Immature natural killer cell (primary cell): Measurements from ENCODE around the gene CDC6. TPM values are rescaled to one million over a fixed set of nuclear protein-coding genes. Genes with fewer than 3 reads are reported as not detected.
A peak's percentile ranks its signal among the peaks of the same experiment; 100 is the strongest.

Source experiments
- DNase-seq, 3 donors: peaks; one replicate each; pipeline ENCODE4 v3.0.0; 2022; ENCODE audit warnings: mixed read lengths in 1 of 3
- H3K27ac Mint-ChIP-seq, 6 donors: one replicate each; pipeline ENCODE4 v1.8.0; 2020; ENCODE audit warnings: mixed read lengths in 6 of 6, mild to moderate bottlenecking in 5 of 6, inconsistent platforms in 4 of 6, moderate library complexity in 3 of 6
- H3K27me3 Mint-ChIP-seq, 3 donors: one replicate each; pipeline ENCODE4 v1.8.0; 2020 to 2021; ENCODE audit warnings: low read depth in 3 of 3, mild to moderate bottlenecking in 3 of 3, mixed read lengths in 3 of 3, moderate library complexity in 3 of 3, inconsistent platforms in 1 of 3
- H3K36me3 Mint-ChIP-seq, 3 donors: one replicate each; pipeline ENCODE4 v1.8.0; 2020; ENCODE audit warnings: mixed read lengths in 3 of 3, inconsistent platforms in 2 of 3, mild to moderate bottlenecking in 2 of 3
- H3K4me1 Mint-ChIP-seq, 2 donors: one replicate each; pipeline ENCODE4 v1.8.0; 2020; ENCODE audit warnings: inconsistent platforms in 2 of 2, mild to moderate bottlenecking in 2 of 2, mixed read lengths in 2 of 2, moderate library complexity in 1 of 2
- H3K4me3 Mint-ChIP-seq, 5 donors: one replicate each; pipeline ENCODE4 v1.8.0; 2020; ENCODE audit warnings: mild to moderate bottlenecking in 5 of 5, mixed read lengths in 5 of 5, inconsistent platforms in 3 of 5, moderate library complexity in 3 of 5
- H3K9me3 Mint-ChIP-seq, 6 donors: one replicate each; pipeline ENCODE4 v1.8.0; 2020; ENCODE audit warnings: mild to moderate bottlenecking in 6 of 6, mixed read lengths in 6 of 6, inconsistent platforms in 4 of 6, moderate library complexity in 3 of 6
- polyA plus RNA-seq, 3 donors: library from polyadenylated mRNA; unstranded; fragments of 300-500 nt; fragmentation: Illumina TruSeq; gene quantifications; one replicate each; pipeline ENCODE4 v1.2.3, GENCODE V29; 2021

Gene CDC6
- polyA plus RNA-seq, 3 donors from 2014 or later: 0.81 to 1.8 (median 1.5) TPM

GRCh38 chr17:40323391-40324381, 36.0 kb downstream of the CDC6 start:
- peaks cover 0 to 4% (median 3%) of the 10 kb centered on the region in 3 donors for H3K36me3 Mint-ChIP-seq
- H3K27me3 Mint-ChIP-seq: peaks cover 36 to 42% (median 40%) of the 10 kb centered on the region in 3 donors
- peak overlapping the region; percentile 86 to 94 (median 91) for H3K4me3 Mint-ChIP-seq
- peak; percentile 80 to 86 (median 81) for DNase-seq
- peak overlapping the region; percentile 99 to 100 (median 100) for H3K27ac Mint-ChIP-seq
- peaks cover 95% of the 10 kb centered on the region in 2 donors for H3K4me1 Mint-ChIP-seq
- H3K9me3 Mint-ChIP-seq: peaks cover 0 to 4% (median 2%) of the 10 kb centered on the region in 6 donors

DNA sequence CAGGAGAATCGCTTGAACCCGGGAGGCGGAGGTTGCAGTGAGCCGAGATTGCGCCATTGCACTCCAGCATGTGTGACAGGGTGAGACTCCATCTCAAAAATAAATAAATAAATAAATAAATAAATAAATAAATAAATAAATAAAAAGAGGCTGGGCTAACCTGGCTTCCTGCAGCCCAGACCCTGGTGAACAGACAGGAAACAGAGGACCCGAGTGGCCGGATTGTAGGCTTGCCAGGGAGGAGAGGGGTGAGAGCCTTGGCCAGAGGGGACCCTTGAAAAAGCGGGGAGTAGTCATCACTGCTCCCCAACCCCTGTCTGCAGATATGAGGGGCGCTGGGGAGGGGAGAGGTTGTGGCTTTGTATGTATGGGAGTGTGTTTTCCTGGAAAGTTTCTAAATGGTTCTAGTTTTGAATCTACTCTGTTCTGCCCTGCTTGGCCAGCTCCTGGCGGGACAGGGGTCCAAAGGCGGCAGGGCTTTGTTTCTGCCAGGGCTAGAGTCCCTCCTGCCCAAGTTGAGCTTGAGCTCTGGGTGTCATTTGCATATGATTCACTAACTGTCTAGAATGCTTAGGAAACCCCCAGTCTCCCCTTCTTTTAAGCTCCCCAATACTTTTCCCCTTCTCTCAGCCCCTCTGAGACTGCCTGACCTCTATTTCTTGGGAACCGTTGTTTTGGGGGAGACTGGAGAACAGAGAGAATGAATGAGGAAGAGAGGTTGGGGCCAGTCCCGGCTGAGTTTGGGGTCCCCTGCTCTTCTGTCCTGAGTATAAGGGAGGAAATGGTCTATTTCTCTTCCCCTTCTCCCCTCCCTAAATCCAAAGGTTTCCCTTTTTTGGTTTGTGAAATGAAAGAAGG, 37.7 kb downstream of the CDC6 start:
- peaks cover 0 to 4% (median 2%) of the 10 kb centered on the region in 6 donors for H3K9me3 Mint-ChIP-seq
- peaks cover 29 to 32% (median 30%) of the 10 kb centered on the region in 3 donors for H3K27me3 Mint-ChIP-seq
- peaks cover 89% of the 10 kb centered on the region in 2 donors for H3K4me1 Mint-ChIP-seq
- H3K27ac Mint-ChIP-seq: peak overlapping the region; percentile 92 to 100 (median 100)
- DNase-seq: no peak
- peaks cover 3 to 4% (median 3%) of the 10 kb centered on the region in 3 donors for H3K36me3 Mint-ChIP-seq
- H3K4me3 Mint-ChIP-seq: peak overlapping the region in 3 of 5 donors; percentile 74 to 88 (median 82)

DNA sequence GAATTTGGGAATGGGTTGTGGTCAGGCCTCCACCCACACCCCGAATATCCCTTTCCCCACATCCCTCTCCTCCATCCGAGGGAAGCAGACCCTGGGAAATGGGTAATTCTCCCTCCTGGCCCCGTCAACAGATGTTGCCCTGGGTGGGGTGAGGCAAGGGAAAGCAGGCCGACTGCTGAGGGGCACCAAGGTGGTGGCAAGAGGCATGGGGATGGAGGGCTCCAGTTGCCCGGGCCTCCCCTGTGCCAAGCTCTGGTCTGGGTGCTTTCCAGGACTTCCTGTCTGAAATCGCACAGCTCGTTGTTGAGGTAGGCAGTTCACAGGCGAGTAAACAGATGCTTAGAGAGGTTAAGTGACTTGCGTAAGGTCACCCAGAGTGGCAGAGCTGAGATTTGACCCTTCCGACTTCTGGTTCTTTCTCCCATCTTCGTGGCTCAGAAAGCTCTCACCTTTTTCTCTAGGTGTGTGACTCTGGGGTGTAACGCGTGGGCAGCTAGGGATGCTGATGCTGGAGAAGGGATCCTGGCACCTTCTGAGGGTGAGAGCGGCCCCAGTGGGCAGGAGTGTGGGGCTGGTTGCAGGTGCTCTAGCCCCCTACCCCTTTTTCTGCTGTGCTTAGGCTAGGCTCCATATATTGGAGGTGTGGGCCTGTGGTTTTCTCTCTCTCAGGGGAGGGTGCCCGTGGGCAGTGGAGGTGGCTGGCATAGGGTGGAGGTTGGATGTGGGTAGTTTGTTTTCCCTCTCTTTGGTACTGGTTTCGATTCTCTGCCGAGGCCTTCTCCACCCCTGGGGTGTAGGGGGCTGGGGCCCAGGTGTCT, 38.5 kb downstream of the CDC6 start:
- peaks cover 0 to 4% (median 2%) of the 10 kb centered on the region in 6 donors for H3K9me3 Mint-ChIP-seq

GRCh38 chr17:40326832-40327199, 39.1 kb downstream of the CDC6 start:
- Mint-ChIP-seq H3K4me3 (peak overlapping the region; percentile 69 to 88 (median 78)), H3K9me3 (peaks cover 0 to 4% (median 2%) of the 10 kb centered on the region in 6 donors), H3K36me3 (peaks cover 4 to 8% (median 7%) of the 10 kb centered on the region in 3 donors), H3K27me3 (peaks cover 22 to 29% (median 22%) of the 10 kb centered on the region in 3 donors), H3K4me1 (peaks cover 86 to 89% of the 10 kb centered on the region in 2 donors), H3K27ac (peak overlapping the region; percentile 92 to 100 (median 98))
- no peak for DNase-seq

More for the DNA sequence above, 38.5 kb downstream of the CDC6 start:
- H3K4me3 Mint-ChIP-seq: peak overlapping the region; percentile 69 to 88 (median 78)
- DNase-seq: peak; percentile 68 to 72 (median 71)
- peaks cover 23 to 30% (median 26%) of the 10 kb centered on the region in 3 donors for H3K27me3 Mint-ChIP-seq
- peaks cover 89% of the 10 kb centered on the region in 2 donors for H3K4me1 Mint-ChIP-seq
- peak overlapping the region; percentile 92 to 100 (median 98) for H3K27ac Mint-ChIP-seq
- peaks cover 4% of the 10 kb centered on the region in 3 donors for H3K36me3 Mint-ChIP-seq

- no peak for DNase-seq
- peaks cover 82 to 84% of the 10 kb centered on the region in 2 donors for H3K4me1 Mint-ChIP-seq
- H3K9me3 Mint-ChIP-seq: peaks cover 0 to 4% (median 2%) of the 10 kb centered on the region in 6 donors
- H3K36me3 Mint-ChIP-seq: peaks cover 4 to 8% (median 7%) of the 10 kb centered on the region in 3 donors
- H3K27me3 Mint-ChIP-seq: peaks cover 17 to 24% (median 17%) of the 10 kb centered on the region in 3 donors
- H3K4me3 Mint-ChIP-seq: peak overlapping the region in 4 of 5 donors; percentile 39 to 69 (median 54)
- peak overlapping the region; percentile 74 to 100 (median 95) for H3K27ac Mint-ChIP-seq
These were observed 39.6 kb downstream of the CDC6 start for GRCh38 chr17:40327244-40327729.

DNA sequence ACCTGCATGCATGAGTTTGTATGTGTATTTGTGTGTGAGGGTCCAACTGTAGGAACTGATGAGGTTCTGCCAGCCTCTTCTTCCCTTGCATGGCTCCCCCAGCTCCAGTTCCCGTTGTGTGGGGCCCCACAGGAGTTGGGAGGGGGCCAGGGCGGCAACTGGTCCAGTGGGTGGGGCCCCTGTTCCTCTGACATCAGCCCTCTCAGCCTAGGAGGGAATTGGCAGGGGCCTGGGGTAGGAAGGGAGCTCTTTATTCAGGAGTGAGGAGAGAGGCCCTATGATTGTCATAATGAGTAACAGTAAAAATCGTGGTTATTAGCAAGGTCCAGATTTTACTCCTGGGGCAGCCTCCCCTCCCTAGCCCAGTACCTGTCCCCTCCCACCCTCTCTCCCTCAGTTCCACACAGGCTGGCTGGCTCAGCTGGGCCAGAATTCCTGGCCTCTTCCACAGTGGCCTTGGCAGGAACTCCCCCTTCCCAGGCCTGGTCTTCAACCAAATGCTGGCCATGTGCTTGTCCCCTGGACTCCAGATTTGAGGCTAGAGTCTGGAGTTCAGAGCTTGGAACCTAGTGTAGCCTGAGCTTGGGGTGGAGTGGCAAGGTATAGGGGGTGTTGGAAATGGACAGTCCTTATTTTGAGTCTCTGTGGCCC, 40.2 kb downstream of the CDC6 start:
- peak overlapping the region in 3 of 5 donors; percentile 24 to 57 (median 39) for H3K4me3 Mint-ChIP-seq
- peak overlapping the region; percentile 74 to 100 (median 95) for H3K27ac Mint-ChIP-seq
- no peak for DNase-seq
- H3K36me3 Mint-ChIP-seq: peaks cover 5 to 11% (median 11%) of the 10 kb centered on the region in 3 donors
- peaks cover 11 to 18% (median 12%) of the 10 kb centered on the region in 3 donors for H3K27me3 Mint-ChIP-seq
- peaks cover 0 to 2% (median under 1%) of the 10 kb centered on the region in 6 donors for H3K9me3 Mint-ChIP-seq
- peaks cover 81 to 84% of the 10 kb centered on the region in 2 donors for H3K4me1 Mint-ChIP-seq

GRCh38 chr17:40328386-40328766, 40.7 kb downstream of the CDC6 start:
- Mint-ChIP-seq H3K27ac (peak overlapping the region in 5 of 6 donors; percentile 62 to 86 (median 78)), H3K36me3 (peaks cover 3 to 11% (median 11%) of the 10 kb centered on the region in 3 donors), H3K27me3 (peaks cover 6 to 13% (median 8%) of the 10 kb centered on the region in 3 donors), H3K9me3 (no peaks in the 10 kb centered on the region), H3K4me3 (peak overlapping the region in 1 of 5 donors; percentile 28), H3K4me1 (peaks cover 76 to 79% of the 10 kb centered on the region in 2 donors)
- DNase-seq: no peak

DNA sequence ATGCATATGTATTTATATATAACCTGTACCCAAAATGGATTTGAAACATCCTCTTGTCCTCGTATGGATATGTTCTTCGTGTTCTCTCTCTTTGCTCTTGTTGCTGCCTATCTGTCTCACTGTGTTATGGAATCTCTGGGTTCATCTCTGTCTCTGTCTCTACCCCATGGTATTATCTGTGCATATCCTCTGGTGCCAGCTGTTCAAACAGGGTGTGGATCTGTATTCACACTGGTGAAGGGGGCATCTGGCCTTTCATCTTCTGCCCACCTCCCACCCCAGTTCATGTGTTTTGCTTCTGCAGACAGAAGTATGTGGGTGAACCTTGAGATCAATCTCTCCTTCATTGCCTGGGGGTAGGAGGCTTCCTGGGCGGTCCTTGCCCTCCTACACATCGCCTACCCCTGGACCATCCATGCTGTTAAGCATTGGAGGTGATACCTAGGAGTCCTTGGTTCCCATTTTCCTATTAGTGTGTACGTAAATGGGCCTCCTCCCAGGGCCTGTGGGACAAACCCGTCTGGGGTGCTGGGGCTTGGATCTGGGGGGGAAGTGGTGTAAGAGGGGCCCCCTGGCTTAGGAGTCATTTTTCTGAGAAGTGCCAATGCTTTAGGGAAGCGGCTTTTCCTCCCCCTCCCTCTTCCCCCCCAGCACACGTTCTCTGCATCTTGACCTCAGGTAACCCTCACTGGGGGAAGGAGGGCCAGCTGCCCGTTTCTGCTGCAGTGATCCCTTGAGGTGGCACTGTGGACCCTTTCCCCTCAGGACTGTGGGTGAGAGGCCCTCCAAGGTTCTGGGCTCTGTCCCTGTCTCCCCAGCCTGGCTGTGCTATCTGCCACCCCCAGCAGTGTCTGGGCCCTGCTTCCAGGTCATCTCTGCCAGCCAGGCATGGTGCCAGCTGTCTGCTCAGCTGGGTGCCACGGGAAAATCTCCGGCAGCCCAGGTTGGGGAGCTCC, 42.4 kb downstream of the CDC6 start:
- Mint-ChIP-seq H3K4me3 (peak overlapping the region; percentile 2 to 54 (median 15)), H3K4me1 (peaks cover 70 to 77% of the 10 kb centered on the region in 2 donors), H3K36me3 (peaks cover 3 to 11% (median 11%) of the 10 kb centered on the region in 3 donors), H3K27me3 (peaks cover 0 to 9% (median 0%) of the 10 kb centered on the region in 3 donors), H3K27ac (peak overlapping the region; percentile 2 to 87 (median 68)), H3K9me3 (no peaks in the 10 kb centered on the region)
- DNase-seq: no peak

DNA sequence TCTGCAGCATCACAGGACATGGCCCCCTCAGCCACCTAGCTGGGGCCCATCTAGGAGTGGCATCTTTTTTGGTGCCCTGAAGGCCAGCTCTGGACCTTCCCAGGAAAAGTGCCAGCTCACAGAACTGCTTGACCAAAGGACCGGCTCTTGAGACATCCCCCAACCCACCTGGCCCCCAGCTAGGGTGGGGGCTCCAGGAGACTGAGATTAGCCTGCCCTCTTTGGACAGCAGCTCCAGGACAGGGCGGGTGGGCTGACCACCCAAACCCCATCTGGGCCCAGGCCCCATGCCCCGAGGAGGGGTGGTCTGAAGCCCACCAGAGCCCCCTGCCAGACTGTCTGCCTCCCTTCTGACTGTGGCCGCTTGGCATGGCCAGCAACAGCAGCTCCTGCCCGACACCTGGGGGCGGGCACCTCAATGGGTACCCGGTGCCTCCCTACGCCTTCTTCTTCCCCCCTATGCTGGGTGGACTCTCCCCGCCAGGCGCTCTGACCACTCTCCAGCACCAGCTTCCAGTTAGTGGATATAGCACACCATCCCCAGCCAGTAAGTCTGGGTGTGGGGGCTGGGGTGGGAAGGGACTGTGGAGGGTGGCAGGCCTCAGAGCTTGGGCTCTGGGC, 43.3 kb downstream of the CDC6 start:
- Mint-ChIP-seq H3K9me3 (no peaks in the 10 kb centered on the region), H3K4me1 (peaks cover 61 to 72% of the 10 kb centered on the region in 2 donors), H3K27me3 (peaks cover 0 to 4% (median 2%) of the 10 kb centered on the region in 3 donors), H3K27ac (peak overlapping the region in 5 of 6 donors; percentile 26 to 80 (median 58)), H3K4me3 (peak overlapping the region in 1 of 5 donors; percentile 40), H3K36me3 (peaks cover 3 to 11% (median 11%) of the 10 kb centered on the region in 3 donors)
- no peak for DNase-seq

DNA sequence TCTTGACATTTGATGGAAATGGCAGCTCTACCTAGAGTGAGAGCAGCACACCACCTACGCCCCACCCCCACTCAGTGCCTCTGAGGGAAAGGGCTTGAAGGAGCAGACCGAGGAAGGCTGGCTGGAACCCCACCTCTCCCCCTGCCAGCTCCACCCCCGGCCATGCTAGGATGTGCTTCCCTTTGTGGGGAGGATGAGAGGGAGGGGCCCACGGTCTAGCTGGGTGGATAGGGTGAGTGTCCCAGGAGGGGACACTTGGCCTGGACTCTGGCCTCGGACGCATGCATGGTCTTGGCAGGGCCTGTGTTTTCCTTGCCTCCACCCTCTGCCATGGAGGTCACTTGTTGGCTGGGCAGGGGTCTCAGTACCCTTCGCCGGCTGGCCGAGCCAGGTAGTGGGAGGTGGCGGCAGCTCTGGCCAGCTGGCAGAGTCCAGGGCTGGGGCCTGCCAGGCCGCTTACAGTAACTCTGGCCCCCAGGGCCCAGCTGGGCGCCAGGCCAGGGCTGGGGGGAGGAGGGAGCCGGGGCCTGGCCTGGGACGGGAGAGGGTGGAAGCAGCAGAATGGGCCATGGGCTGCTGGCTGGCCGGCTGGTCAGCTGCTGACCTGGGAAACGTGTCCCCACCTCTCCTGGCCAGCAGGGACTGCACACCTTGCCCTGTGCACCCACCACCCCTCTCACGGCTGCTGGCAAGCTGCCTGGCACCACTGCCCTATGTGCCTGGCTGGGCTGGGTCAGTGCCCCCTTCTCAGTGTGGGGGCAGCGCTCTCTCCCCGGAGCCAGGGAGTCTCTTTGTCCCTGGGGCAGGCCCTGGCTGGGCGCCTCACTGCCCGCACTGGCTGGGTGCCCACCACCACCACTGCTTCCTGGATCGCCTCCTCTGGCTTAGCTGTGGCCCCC, 44.3 kb downstream of the CDC6 start:
- H3K4me1 Mint-ChIP-seq: peaks cover 53 to 62% of the 10 kb centered on the region in 2 donors

More for the DNA sequence above, 44.3 kb downstream of the CDC6 start:
- Mint-ChIP-seq H3K27ac (peak overlapping the region in 2 of 6 donors; percentile 44 to 80), H3K9me3 (no peaks in the 10 kb centered on the region), H3K4me3 (no peak overlapping the region), H3K36me3 (peaks cover 3 to 11% (median 11%) of the 10 kb centered on the region in 3 donors), H3K27me3 (peaks cover 0 to 2% (median 0%) of the 10 kb centered on the region in 3 donors)
- no peak for DNase-seq
